ENCODE data around the gene ADPGK. TPM values are rescaled to one million over a fixed set of nuclear protein-coding genes. Genes with fewer than 3 reads are reported as not detected.

The ADPGK gene
- total and polyA plus RNA-seq, 8 donors, result 54.8 to 89.6 (median 75.0) TPM

DNA sequence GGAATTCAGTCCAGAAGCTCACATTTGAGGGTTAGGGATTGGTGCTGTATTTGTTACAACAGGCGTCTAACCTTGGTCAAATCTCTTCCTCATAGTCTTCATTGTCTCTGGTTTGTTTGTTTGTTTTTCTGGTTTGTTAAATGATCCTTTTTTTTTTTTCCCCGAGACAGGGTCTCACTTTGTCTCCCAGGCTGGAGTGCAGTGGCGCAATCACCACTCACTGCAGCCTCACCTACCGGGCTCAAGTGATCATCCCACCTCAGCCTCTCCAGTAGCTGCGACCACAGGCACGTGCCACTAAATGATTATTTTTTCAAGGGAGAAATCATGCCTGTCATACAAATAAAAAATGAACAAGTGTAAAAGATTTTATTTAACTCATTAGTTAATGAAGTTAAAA is 14.3 kb upstream of the ADPGK start:
- Histone ChIP-seq H3K4me1 (peaks cover 3 to 17% of the 10 kb centered on the region in 2 donors), H3K27ac (no peak overlapping the region), H3K36me3 (no peaks in the 10 kb centered on the region), H3K27me3 (peaks cover 0 to 60% of the 10 kb centered on the region in 2 donors), H3K4me3 (no peak overlapping the region), H3K9me3 (no peaks in the 10 kb centered on the region)
- no peak for DNase-seq
- TF ChIP-seq, protein P1, sequence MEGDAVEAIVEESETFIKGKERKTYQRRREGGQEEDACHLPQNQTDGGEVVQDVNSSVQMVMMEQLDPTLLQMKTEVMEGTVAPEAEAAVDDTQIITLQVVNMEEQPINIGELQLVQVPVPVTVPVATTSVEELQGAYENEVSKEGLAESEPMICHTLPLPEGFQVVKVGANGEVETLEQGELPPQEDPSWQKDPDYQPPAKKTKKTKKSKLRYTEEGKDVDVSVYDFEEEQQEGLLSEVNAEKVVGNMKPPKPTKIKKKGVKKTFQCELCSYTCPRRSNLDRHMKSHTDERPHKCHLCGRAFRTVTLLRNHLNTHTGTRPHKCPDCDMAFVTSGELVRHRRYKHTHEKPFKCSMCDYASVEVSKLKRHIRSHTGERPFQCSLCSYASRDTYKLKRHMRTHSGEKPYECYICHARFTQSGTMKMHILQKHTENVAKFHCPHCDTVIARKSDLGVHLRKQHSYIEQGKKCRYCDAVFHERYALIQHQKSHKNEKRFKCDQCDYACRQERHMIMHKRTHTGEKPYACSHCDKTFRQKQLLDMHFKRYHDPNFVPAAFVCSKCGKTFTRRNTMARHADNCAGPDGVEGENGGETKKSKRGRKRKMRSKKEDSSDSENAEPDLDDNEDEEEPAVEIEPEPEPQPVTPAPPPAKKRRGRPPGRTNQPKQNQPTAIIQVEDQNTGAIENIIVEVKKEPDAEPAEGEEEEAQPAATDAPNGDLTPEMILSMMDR (IDR thresholded peaks at IDR 0.05), result no peak
- intact Hi-C loops (cut with DNase I), result loop anchor here in 1 of 2 donors (10.0 kb wide), 1 partner anchor 287 kb away; no protein-coding TSS in a partner anchor
- no peak for ATAC-seq

DNA sequence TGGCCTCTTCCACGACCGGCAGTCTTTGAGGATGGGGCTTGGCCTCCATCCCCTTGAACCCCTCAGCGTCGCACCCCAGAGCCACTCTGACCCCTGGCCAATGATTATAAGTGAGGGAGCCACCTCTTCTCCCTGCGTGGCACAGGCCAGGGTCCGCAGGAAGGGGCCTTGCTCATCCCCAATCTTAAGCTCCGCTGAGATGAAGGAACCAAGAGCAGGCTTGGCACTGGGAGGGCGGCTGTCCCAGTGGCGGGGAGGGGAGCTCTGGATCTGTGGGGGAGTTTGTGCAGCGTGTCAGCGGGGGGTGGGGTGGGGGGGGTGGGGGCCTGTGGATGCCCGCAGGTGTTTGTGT is 13.8 kb upstream of the ADPGK start:
- intact Hi-C loops (cut with DNase I), result loop anchor here in 1 of 2 donors (10.0 kb wide), 1 partner anchor 287 kb away; no protein-coding TSS in a partner anchor
- Histone ChIP-seq H3K36me3 (no peaks in the 10 kb centered on the region), H3K4me1 (peaks cover 3 to 17% of the 10 kb centered on the region in 2 donors), H3K27me3 (peaks cover 0 to 60% of the 10 kb centered on the region in 2 donors), H3K9me3 (no peaks in the 10 kb centered on the region), H3K4me3 (peak overlapping the region; percentile 44 to 46), H3K27ac (no peak overlapping the region)
- DNase-seq, result no peak
- TF ChIP-seq, protein P1 (IDR thresholded peaks at IDR 0.05), result no peak
- peak; percentile 19 for ATAC-seq

DNA sequence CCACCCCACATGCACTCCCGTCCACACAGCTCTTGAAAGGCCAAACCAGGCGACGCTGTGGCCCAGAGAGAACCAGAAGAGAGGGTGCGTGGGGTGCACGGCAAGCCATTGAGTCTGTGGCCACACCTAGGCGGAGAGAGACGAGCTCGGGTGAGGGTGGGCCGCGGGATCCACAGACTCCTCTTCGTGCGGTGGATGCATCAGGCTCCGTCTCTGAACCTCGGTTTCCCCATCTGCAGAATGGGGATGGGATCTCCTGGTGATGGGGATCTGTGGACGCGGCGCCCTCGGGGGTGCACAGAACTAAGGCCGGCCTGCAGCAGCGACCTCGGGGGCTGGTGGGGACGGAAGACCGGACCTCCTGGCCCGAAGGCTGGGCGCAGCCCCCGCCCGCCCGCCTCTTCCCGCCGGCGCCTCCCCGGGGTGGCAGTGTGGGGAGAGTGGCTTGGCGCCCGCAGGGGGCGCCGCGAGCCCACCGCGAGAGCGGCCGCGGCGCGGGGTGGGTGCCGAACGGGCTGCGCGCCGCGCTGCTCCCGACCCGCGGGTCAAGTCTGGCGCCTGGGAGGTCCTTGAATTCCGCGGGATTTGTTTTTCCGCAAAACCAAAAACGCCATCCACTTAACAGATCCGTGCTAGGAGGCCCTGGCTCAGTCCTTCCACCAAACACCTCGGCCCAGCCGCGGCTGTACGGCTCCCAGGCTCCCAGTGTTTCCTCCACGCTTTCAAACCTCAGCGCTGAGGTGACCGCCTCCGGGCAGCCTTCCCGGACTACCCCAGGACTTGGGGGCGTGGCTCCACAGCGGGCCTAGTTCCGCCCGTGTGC is 13.2 kb upstream of the ADPGK start:
- peak; percentile 90 for ATAC-seq
- no peaks in the 10 kb centered on the region for H3K36me3 ChIP-seq
- no peak overlapping the region for H3K27ac ChIP-seq
- peaks cover 3 to 17% of the 10 kb centered on the region in 2 donors for H3K4me1 ChIP-seq
- H3K9me3 ChIP-seq, result no peaks in the 10 kb centered on the region
- peak; percentile 42 to 92 (median 67) for DNase-seq
- intact Hi-C loops (cut with DNase I), result loop anchor here in 1 of 2 donors (10.0 kb wide), 1 partner anchor 288 kb away; no protein-coding TSS in a partner anchor
- TF ChIP-seq, protein P1 (IDR thresholded peaks at IDR 0.05), result peak; percentile 56 to 65
- peak overlapping the region; percentile 44 to 46 for H3K4me3 ChIP-seq
- peaks cover 0 to 58% of the 10 kb centered on the region in 2 donors for H3K27me3 ChIP-seq

DNA sequence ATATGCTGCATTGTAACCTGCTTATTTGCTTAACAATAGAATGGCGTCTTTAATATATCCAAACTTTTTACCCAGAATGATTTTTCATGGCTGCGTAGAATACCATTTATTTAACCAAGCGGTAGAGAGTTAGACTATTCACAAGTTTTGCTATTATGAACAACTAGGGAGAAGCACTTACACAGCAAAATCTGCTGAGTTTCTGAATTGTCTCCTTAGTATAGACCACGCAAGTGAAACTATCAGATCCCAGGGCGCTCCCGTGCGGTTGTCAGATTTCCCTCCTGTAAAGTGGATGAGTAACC is 12.6 kb upstream of the ADPGK start:
- DNase-seq (no peak), ATAC-seq (no peak)
- Histone ChIP-seq H3K9me3 (no peaks in the 10 kb centered on the region), H3K4me3 (peak overlapping the region; percentile 44 to 46), H3K4me1 (peaks cover 3 to 17% of the 10 kb centered on the region in 2 donors), H3K36me3 (no peaks in the 10 kb centered on the region), H3K27me3 (peaks cover 0 to 53% of the 10 kb centered on the region in 2 donors), H3K27ac (no peak overlapping the region)
- TF ChIP-seq, protein P1 (IDR thresholded peaks at IDR 0.05), result no peak
- intact Hi-C loops (cut with DNase I), result loop anchor here in 1 of 2 donors (10.0 kb wide), 1 partner anchor 289 kb away; no protein-coding TSS in a partner anchor
